WTC11 (cell line): ENCODE data around the gene PPP1R37. TPM values are rescaled to one million over a fixed set of nuclear protein-coding genes. Genes with fewer than 3 reads are reported as not detected.

Source experiments
- ATAC-seq: fragments of 200-7000 bp; cut with Tn5 transposase; 2 replicates; pipeline ENCODE4 v1.10.0; 2021; ENCODE audit warnings: mild to moderate bottlenecking, moderate library complexity
- CTCF ChIA-PET: fragments of 300-600 bp; sonication (Branson Sonifier 250); formaldehyde crosslinking; loops from one replicate; lab custom pipeline; 2021; ENCODE audit warnings: antibody characterized with exemption; lab: Charles Lee
- POLR2A ChIA-PET: fragments of 350-600 bp; sonication (Branson Sonifier 250); formaldehyde crosslinking; loops from one replicate; lab custom pipeline; 2021; ENCODE audit warnings: antibody characterized with exemption; lab: Charles Lee
- DNase-seq: peaks from one replicate; pipeline ENCODE4 v3.0.0; 2021; ENCODE audit warnings: low spot score
- H3K27ac Mint-ChIP-seq: 2 replicates; pipeline ENCODE4 v1.8.0; 2021; ENCODE audit warnings: mixed read lengths
- H3K27me3 Mint-ChIP-seq: 2 replicates; pipeline ENCODE4 v1.8.0; 2021; ENCODE audit warnings: low read depth, mild to moderate bottlenecking, moderate library complexity, mixed read lengths
- H3K36me3 Mint-ChIP-seq: 2 replicates; pipeline ENCODE4 v1.8.0; 2021; ENCODE audit warnings: mixed read lengths
- H3K4me1 Mint-ChIP-seq: 2 replicates; pipeline ENCODE4 v1.8.0; 2022; ENCODE audit warnings: mixed read lengths
- H3K4me3 Mint-ChIP-seq: 2 replicates; pipeline ENCODE4 v1.8.0; 2021; ENCODE audit warnings: mild to moderate bottlenecking, moderate library complexity, mixed read lengths
- H3K9me3 Mint-ChIP-seq: 2 replicates; pipeline ENCODE4 v1.8.0; 2021; ENCODE audit warnings: mixed read lengths
- FOXK1 ChIP-seq: sonication (generic); formaldehyde crosslinking; IDR thresholded peaks from 2 replicates; pipeline ENCODE4 v1.8.0; 2022; ENCODE audit warnings: mild to moderate bottlenecking, moderate library complexity, missing genetic modification reagents
- FOXP4 ChIP-seq: sonication (generic); formaldehyde crosslinking; IDR thresholded peaks from 2 replicates; pipeline ENCODE4 v1.8.0; 2022; ENCODE audit warnings: mild to moderate bottlenecking, missing genetic modification reagents
- HMGXB4 ChIP-seq: sonication (generic); formaldehyde crosslinking; IDR thresholded peaks from 2 replicates; pipeline ENCODE4 v1.8.1; 2023; ENCODE audit warnings: mild to moderate bottlenecking, moderate library complexity, missing genetic modification reagents
- IRF2 ChIP-seq: sonication (generic); formaldehyde crosslinking; IDR thresholded peaks from 2 replicates; pipeline ENCODE4 v1.8.0; 2022; ENCODE audit warnings: low read depth, missing genetic modification reagents, borderline replicate concordance
- MXD4 ChIP-seq: fragments of 250-450 bp; sonication (Bioruptor Pico); IDR thresholded peaks from 2 replicates; pipeline ENCODE4 v1.8.0; 2021; ENCODE audit warnings: mild to moderate bottlenecking, moderate library complexity, borderline replicate concordance
- NR1H2 ChIP-seq: sonication (generic); formaldehyde crosslinking; IDR thresholded peaks from 2 replicates; pipeline ENCODE4 v1.9.0; 2021; ENCODE audit warnings: mild to moderate bottlenecking, moderate library complexity, missing genetic modification reagents
- NR3C1 ChIP-seq: sonication (generic); formaldehyde crosslinking; conservative IDR thresholded peaks from 2 replicates; pipeline ENCODE4 v1.8.1; 2023; ENCODE audit warnings: low read depth, mild to moderate bottlenecking, missing genetic modification reagents
- ZNF232 ChIP-seq: sonication (generic); formaldehyde crosslinking; IDR thresholded peaks from 2 replicates; pipeline ENCODE4 v1.8.0; 2022; ENCODE audit warnings: mild to moderate bottlenecking, missing genetic modification reagents
- ZNF263 ChIP-seq: sonication (generic); formaldehyde crosslinking; IDR thresholded peaks from 2 replicates; pipeline ENCODE4 v1.8.1; 2022; ENCODE audit warnings: low read depth, mild to moderate bottlenecking, moderate library complexity, missing genetic modification reagents
- ZNF532 ChIP-seq: fragments of 250-450 bp; sonication (Bioruptor Pico); IDR thresholded peaks from 2 replicates; pipeline ENCODE4 v1.9.0; 2021; ENCODE audit warnings: mild to moderate bottlenecking, borderline replicate concordance
- ZSCAN18 ChIP-seq: fragments of 250-450 bp; sonication (Bioruptor Pico); IDR thresholded peaks from 2 replicates; pipeline ENCODE4 v2.1.2; 2022; ENCODE audit warnings: mild to moderate bottlenecking, moderate library complexity
- total RNA-seq: library from RNA; stranded (reverse); gene quantifications from 3 replicates; pipeline ENCODE4 v1.2.3, GENCODE V29; 2021
- TF ChIP-seq, protein P1 (sequence below): fragments of 250-450 bp; sonication (Bioruptor Pico); IDR thresholded peaks from 2 replicates; pipeline ENCODE4 v1.9.0; 2021; ENCODE audit warnings: moderate library complexity, mild to moderate bottlenecking, inconsistent platforms, borderline replicate concordance
- TF ChIP-seq, protein P2 (sequence below): fragments of 250-450 bp; sonication (Bioruptor Pico); IDR thresholded peaks from 2 replicates; pipeline ENCODE4 v1.9.0; 2021; ENCODE audit warnings: mild to moderate bottlenecking
- TF ChIP-seq, protein P3 (sequence below): sonication (generic); formaldehyde crosslinking; IDR thresholded peaks from 2 replicates; pipeline ENCODE4 v1.8.0; 2023; ENCODE audit warnings: missing genetic modification reagents, mild to moderate bottlenecking, borderline replicate concordance

Gene PPP1R37
- total RNA-seq, 1 experiment from 2014 or later: 35.4 TPM

DNA sequence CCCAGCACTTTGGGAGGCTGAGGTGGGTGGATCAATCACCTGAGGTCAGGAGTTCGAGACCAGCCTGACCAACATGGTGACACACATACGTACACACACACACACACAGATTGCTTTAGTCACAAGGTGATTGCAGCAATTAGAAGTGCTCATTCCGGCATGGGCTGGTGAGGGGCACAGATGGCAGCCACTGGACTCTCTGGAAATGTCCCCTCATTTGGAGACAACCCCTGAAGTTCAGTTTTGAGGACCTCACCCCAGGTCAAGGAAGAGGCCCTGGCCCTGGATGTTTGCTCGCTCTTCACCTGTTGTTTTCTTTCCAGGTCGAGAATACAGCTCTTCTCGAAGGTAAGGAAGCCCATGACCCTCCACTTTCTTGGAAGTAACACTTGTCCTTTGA, 22.8 kb upstream of the PPP1R37 start (continued):
- TF ChIP-seq ZNF532 (CRISPR knock-in tag): no peak
- TF ChIP-seq, protein P1, sequence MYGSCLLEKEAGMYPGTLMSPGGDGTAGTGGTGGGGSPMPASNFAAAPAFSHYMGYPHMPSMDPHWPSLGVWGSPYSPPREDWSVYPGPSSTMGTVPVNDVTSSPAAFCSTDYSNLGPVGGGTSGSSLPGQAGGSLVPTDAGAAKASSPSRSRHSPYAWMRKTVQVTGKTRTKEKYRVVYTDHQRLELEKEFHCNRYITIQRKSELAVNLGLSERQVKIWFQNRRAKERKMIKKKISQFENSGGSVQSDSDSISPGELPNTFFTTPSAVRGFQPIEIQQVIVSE: no peak
- no peak for TF ChIP-seq ZNF232 (CRISPR knock-in tag)
- no peak for TF ChIP-seq MXD4 (CRISPR knock-in tag)
- no peak for TF ChIP-seq ZNF263 (CRISPR knock-in tag)
- no peak for TF ChIP-seq FOXP4 (CRISPR knock-in tag)

GRCh38 chr19:45070861-45071544, 22.0 kb upstream of the PPP1R37 start:
- POLR2A ChIA-PET: no interaction called here
- ATAC-seq: no peak
- Mint-ChIP-seq H3K36me3 (peaks cover 18% of the 10 kb centered on the region; the same call in 1 of the 2 replicates), H3K27ac (no peak overlapping the region), H3K9me3 (no peaks in the 10 kb centered on the region), H3K4me3 (no peak overlapping the region), H3K4me1 (peaks cover 9% of the 10 kb centered on the region), H3K27me3 (no peaks in the 10 kb centered on the region)
- no peak for DNase-seq
- CTCF ChIA-PET: interaction anchor here (1.0 to 2.6 kb wide), 2 partner anchors 12 to 82 kb away, joined by 3 to 26 read pairs; no protein-coding TSS in a partner anchor
- TF ChIP-seq FOXK1 (CRISPR knock-in tag): no peak

GRCh38 chr19:45071545-45071938, 21.4 kb upstream of the PPP1R37 start:
- H3K27ac Mint-ChIP-seq: no peak overlapping the region
- CTCF ChIA-PET: interaction anchor here (1.0 to 2.6 kb wide), 6 partner anchors 12 to 83 kb away, joined by 3 to 26 read pairs (median 4); no protein-coding TSS in a partner anchor
- POLR2A ChIA-PET: interaction anchor here (1.4 to 1.5 kb wide), 2 partner anchors 12 to 21 kb away, joined by 3 read pairs; partner anchors contain the start of gene PPP1R37
- H3K4me3 Mint-ChIP-seq: no peak overlapping the region
- H3K27me3 Mint-ChIP-seq: no peaks in the 10 kb centered on the region
- H3K4me1 Mint-ChIP-seq: peaks cover 11% of the 10 kb centered on the region
- peaks cover 18% of the 10 kb centered on the region; the same call in 1 of the 2 replicates for H3K36me3 Mint-ChIP-seq
- DNase-seq (no peak), ATAC-seq (no peak)
- no peaks in the 10 kb centered on the region for H3K9me3 Mint-ChIP-seq
- TF ChIP-seq NR1H2 (CRISPR knock-in tag): no peak
- TF ChIP-seq, protein P2, sequence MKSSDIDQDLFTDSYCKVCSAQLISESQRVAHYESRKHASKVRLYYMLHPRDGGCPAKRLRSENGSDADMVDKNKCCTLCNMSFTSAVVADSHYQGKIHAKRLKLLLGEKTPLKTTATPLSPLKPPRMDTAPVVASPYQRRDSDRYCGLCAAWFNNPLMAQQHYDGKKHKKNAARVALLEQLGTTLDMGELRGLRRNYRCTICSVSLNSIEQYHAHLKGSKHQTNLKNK (CRISPR knock-in tag): no peak
- no peak for TF ChIP-seq HMGXB4 (CRISPR knock-in tag)
- TF ChIP-seq IRF2 (CRISPR knock-in tag): no peak
- TF ChIP-seq, protein P3, sequence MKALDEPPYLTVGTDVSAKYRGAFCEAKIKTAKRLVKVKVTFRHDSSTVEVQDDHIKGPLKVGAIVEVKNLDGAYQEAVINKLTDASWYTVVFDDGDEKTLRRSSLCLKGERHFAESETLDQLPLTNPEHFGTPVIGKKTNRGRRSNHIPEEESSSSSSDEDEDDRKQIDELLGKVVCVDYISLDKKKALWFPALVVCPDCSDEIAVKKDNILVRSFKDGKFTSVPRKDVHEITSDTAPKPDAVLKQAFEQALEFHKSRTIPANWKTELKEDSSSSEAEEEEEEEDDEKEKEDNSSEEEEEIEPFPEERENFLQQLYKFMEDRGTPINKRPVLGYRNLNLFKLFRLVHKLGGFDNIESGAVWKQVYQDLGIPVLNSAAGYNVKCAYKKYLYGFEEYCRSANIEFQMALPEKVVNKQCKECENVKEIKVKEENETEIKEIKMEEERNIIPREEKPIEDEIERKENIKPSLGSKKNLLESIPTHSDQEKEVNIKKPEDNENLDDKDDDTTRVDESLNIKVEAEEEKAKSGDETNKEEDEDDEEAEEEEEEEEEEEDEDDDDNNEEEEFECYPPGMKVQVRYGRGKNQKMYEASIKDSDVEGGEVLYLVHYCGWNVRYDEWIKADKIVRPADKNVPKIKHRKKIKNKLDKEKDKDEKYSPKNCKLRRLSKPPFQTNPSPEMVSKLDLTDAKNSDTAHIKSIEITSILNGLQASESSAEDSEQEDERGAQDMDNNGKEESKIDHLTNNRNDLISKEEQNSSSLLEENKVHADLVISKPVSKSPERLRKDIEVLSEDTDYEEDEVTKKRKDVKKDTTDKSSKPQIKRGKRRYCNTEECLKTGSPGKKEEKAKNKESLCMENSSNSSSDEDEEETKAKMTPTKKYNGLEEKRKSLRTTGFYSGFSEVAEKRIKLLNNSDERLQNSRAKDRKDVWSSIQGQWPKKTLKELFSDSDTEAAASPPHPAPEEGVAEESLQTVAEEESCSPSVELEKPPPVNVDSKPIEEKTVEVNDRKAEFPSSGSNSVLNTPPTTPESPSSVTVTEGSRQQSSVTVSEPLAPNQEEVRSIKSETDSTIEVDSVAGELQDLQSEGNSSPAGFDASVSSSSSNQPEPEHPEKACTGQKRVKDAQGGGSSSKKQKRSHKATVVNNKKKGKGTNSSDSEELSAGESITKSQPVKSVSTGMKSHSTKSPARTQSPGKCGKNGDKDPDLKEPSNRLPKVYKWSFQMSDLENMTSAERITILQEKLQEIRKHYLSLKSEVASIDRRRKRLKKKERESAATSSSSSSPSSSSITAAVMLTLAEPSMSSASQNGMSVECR: no peak
- no peak for TF ChIP-seq NR3C1
- no peak for TF ChIP-seq ZSCAN18 (CRISPR knock-in tag)
